ENCODE results near the gene ZNF808. TPM values are rescaled to one million over a fixed set of nuclear protein-coding genes. Genes with fewer than 3 reads are reported as not detected.
A peak's percentile ranks its signal among the peaks of the same experiment; 100 is the strongest.
"Not testable (repeated sequence)": the region's sequence is repeated elsewhere in the genome, so short reads cannot be mapped to it uniquely, and the experiment has no call there.

Gene ZNF808
- 2.9 TPM for polyA plus RNA-seq (2013, experiment 1 of 2)
- 2.9 TPM for polyA plus RNA-seq (2013, experiment 2 of 2)

- peaks cover 9% of the 10 kb centered on the region for H3K4me1 ChIP-seq (ENCODE audit: control insufficient read depth, insufficient read depth, low read depth, low read length)
- no peaks in the 10 kb centered on the region for H3K27me3 ChIP-seq (ENCODE audit: control insufficient read depth in 1 of 2, insufficient read depth in 1 of 2, low read length in 2 of 2)
- H3K27ac ChIP-seq (ENCODE audit: low read length, poor library complexity, severe bottlenecking): peak within 1 kb of the TSS; percentile 44
- peak within 1 kb of the TSS; percentile 50 for H4K8ac ChIP-seq (ENCODE audit: low read length)
- H4K91ac ChIP-seq (ENCODE audit: low read length): peak within 1 kb of the TSS; percentile 54
- H2AK5ac ChIP-seq (ENCODE audit: low read length, severe bottlenecking): no peak within 1 kb of the TSS
- H3K18ac ChIP-seq (ENCODE audit: low read depth in 1 of 2, low read length in 2 of 2): peak within 1 kb of the TSS; percentile 1 to 54
- H3K9ac ChIP-seq (ENCODE audit: low read length): peak within 1 kb of the TSS; percentile 100
- H3K4ac ChIP-seq (ENCODE audit: low read depth in 1 of 2, low read length in 2 of 2): peak within 1 kb of the TSS in 1 of 2 experiments; percentile 37
- no peaks in the 10 kb centered on the region for H3K9me3 ChIP-seq (ENCODE audit: control insufficient read depth, low read length)
- H3K36me3 ChIP-seq (ENCODE audit: control insufficient read depth in 1 of 2, insufficient read depth in 2 of 2, low read depth in 1 of 2, low read length in 2 of 2): peaks cover 0 to 8% of the 10 kb centered on the region in 2 experiments
- no peak within 1 kb of the TSS for H2BK5ac ChIP-seq (ENCODE audit: low read depth, low read length, poor library complexity, severe bottlenecking)
- peak within 1 kb of the TSS in 1 of 2 experiments; percentile 63 for H2BK12ac ChIP-seq (ENCODE audit: low read length in 2 of 2)
- peak within 1 kb of the TSS; percentile 60 to 97 for H3K4me3 ChIP-seq (ENCODE audit: insufficient read depth in 1 of 2, low read depth in 1 of 2, low read length in 2 of 2)
- H3K23ac ChIP-seq (ENCODE audit: low read length in 2 of 2): peak within 1 kb of the TSS in 1 of 2 experiments; percentile 46
- peaks cover 15% of the 10 kb centered on the region for H3K79me1 ChIP-seq (replicated peaks; ENCODE audit: low read length, poor library complexity, severe bottlenecking)
- H3K4me2 ChIP-seq (ENCODE audit: low read length, poor library complexity, severe bottlenecking): peak within 1 kb of the TSS; percentile 82
- 1% methylated on average over 47 of the region's 54 CpGs for WGBS
- H2BK120ac ChIP-seq (ENCODE audit: low read depth, low read length): no peak within 1 kb of the TSS
- H2AFZ ChIP-seq (ENCODE audit: low read depth, low read length): peak within 1 kb of the TSS; percentile 92
- H3K14ac ChIP-seq (ENCODE audit: low read length in 2 of 2): peak within 1 kb of the TSS in 1 of 2 experiments; percentile 76
- peak; percentile 90 for DNase-seq
- H2BK15ac ChIP-seq (ENCODE audit: low read depth, poor library complexity, severe bottlenecking): no peak within 1 kb of the TSS
Observed at GRCh38 chr19:52527134-52527955, at the start of gene ZNF808. Gene ZNF808, plus strand, starts transcription at chr19:52527668. Its CDS starts 15,617 bp downstream, at chr19:52543285.

DNA sequence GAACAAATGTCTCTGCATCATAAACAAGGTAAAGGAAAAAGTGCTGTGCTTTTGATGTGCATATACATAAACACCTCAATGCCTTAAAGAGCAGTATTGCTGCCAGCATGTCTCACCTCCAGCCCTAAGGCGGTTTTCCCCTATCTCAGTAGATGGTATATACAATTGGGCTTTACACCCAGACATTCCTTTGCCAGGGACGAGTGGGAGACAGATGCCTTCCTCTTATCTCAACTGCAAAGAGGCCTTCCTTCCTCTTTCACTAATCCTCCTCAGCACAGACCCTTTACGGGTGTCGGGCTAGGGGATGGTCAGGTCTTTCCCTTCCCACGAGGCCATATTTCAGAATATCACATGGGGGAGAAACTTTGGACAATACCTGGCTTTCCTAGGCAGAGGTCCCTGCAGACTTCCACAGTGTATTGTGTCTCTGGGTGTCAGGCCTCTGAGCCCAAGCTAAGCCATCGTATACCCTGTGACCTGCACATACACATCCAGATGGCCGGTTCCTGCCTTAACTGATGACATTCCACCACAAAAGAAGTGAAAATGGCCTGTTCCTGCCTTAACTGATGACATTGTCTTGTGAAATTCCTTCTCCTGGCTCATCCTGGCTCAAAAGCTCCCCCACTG is 43.2 kb upstream of the ZNF808 start:
- WGBS: 24% methylated on average over 6 of the region's 7 CpGs
- H2BK15ac ChIP-seq (ENCODE audit: low read depth, poor library complexity, severe bottlenecking); H3K27ac ChIP-seq (ENCODE audit: low read length, poor library complexity, severe bottlenecking); H3K4ac ChIP-seq (ENCODE audit: low read depth in 1 of 2, low read length in 2 of 2); H3K4me2 ChIP-seq (ENCODE audit: low read length, poor library complexity, severe bottlenecking); H3K23ac ChIP-seq (ENCODE audit: low read length in 2 of 2); H3K79me1 ChIP-seq (replicated peaks; ENCODE audit: low read length, poor library complexity, severe bottlenecking); H2BK120ac ChIP-seq (ENCODE audit: low read depth, low read length); H2BK5ac ChIP-seq (ENCODE audit: low read depth, low read length, poor library complexity, severe bottlenecking); H2AFZ ChIP-seq (ENCODE audit: low read depth, low read length); H3K36me3 ChIP-seq (ENCODE audit: control insufficient read depth in 1 of 2, insufficient read depth in 2 of 2, low read depth in 1 of 2, low read length in 2 of 2); H3K27me3 ChIP-seq (ENCODE audit: control insufficient read depth in 1 of 2, insufficient read depth in 1 of 2, low read length in 2 of 2); H3K9ac ChIP-seq (ENCODE audit: low read length); H3K4me3 ChIP-seq (ENCODE audit: insufficient read depth in 1 of 2, low read depth in 1 of 2, low read length in 2 of 2); H3K14ac ChIP-seq (ENCODE audit: low read length in 2 of 2); H4K91ac ChIP-seq (ENCODE audit: low read length); H2AK5ac ChIP-seq (ENCODE audit: low read length, severe bottlenecking); H3K4me1 ChIP-seq (ENCODE audit: control insufficient read depth, insufficient read depth, low read depth, low read length); DNase-seq; H2BK12ac ChIP-seq (ENCODE audit: low read length in 2 of 2); H4K8ac ChIP-seq (ENCODE audit: low read length); H3K18ac ChIP-seq (ENCODE audit: low read depth in 1 of 2, low read length in 2 of 2): not testable (repeated sequence)
- H3K9me3 ChIP-seq (ENCODE audit: control insufficient read depth, low read length): peaks cover 63% of the 10 kb centered on the region

DNA sequence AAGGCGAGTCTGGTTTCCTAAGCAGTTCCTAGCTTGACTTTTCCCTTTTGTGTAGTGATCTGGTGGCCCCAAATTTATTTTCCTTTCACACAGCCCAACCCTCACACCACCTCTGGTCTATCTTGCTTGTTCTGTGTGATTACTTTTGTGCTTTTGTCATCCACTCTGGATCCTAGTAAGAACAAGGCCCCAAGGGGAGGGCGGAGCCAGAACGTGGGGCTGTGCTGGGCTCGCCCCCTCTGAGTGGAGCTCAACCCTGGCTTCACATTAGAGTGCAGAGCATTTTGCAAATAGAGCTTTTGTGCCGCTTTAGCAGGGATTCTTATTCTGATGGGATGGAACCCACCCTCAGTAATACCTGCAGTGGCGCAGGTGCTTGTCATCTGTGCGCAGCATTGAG is 42.4 kb upstream of the ZNF808 start:
- H3K18ac ChIP-seq (ENCODE audit: low read depth in 1 of 2, low read length in 2 of 2); H2BK5ac ChIP-seq (ENCODE audit: low read depth, low read length, poor library complexity, severe bottlenecking); H2AK5ac ChIP-seq (ENCODE audit: low read length, severe bottlenecking); H3K4ac ChIP-seq (ENCODE audit: low read depth in 1 of 2, low read length in 2 of 2); H4K91ac ChIP-seq (ENCODE audit: low read length); H3K27me3 ChIP-seq (ENCODE audit: control insufficient read depth in 1 of 2, insufficient read depth in 1 of 2, low read length in 2 of 2); H3K9ac ChIP-seq (ENCODE audit: low read length); H3K4me1 ChIP-seq (ENCODE audit: control insufficient read depth, insufficient read depth, low read depth, low read length); H2AFZ ChIP-seq (ENCODE audit: low read depth, low read length); H2BK15ac ChIP-seq (ENCODE audit: low read depth, poor library complexity, severe bottlenecking); H2BK12ac ChIP-seq (ENCODE audit: low read length in 2 of 2); H3K4me2 ChIP-seq (ENCODE audit: low read length, poor library complexity, severe bottlenecking); H3K27ac ChIP-seq (ENCODE audit: low read length, poor library complexity, severe bottlenecking); H2BK120ac ChIP-seq (ENCODE audit: low read depth, low read length); H3K14ac ChIP-seq (ENCODE audit: low read length in 2 of 2); H3K36me3 ChIP-seq (ENCODE audit: control insufficient read depth in 1 of 2, insufficient read depth in 2 of 2, low read depth in 1 of 2, low read length in 2 of 2); DNase-seq; H3K4me3 ChIP-seq (ENCODE audit: insufficient read depth in 1 of 2, low read depth in 1 of 2, low read length in 2 of 2); H3K79me1 ChIP-seq (replicated peaks; ENCODE audit: low read length, poor library complexity, severe bottlenecking); H4K8ac ChIP-seq (ENCODE audit: low read length); H3K23ac ChIP-seq (ENCODE audit: low read length in 2 of 2): not testable (repeated sequence)
- H3K9me3 ChIP-seq (ENCODE audit: control insufficient read depth, low read length): peaks cover 59% of the 10 kb centered on the region
- WGBS: 29% methylated on average over 6 of the region's 7 CpGs

DNA sequence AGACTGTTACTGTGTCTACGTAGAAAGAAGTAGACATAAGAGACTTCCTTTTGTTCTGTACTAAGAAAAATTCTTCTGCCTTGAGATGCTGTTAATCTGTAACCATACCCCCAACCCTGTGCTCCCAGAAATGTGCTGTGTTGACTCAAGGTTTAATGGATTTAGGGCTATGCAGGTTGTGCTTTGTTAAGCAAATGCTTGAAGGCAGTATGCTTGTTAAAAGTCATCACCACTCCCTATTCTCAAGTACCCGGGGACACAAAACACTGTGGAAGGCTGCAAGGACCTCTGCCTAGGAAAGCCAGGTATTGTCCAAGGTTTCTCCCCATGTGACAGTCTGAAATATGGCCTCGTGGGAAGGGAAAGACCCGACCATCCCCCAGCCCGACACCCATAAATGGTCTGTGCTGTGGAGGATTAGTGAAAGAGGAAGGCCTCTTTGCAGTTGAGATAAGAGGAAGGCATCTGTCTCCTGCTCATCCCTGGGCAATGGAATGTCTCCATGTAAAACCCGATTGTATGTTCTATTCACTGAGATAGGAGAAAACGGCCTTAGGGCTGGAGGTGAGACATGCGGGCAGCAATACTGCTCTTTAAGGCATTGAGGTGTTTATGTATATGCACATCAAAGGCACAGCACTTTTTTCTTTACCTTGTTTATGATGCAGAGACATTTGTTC is 41.8 kb upstream of the ZNF808 start:
- 20% methylated on average over 5 of the region's 8 CpGs for WGBS

More for the DNA sequence above, 41.8 kb upstream of the ZNF808 start:
- not testable (repeated sequence) for H3K9ac ChIP-seq (ENCODE audit: low read length); H3K36me3 ChIP-seq (ENCODE audit: control insufficient read depth in 1 of 2, insufficient read depth in 2 of 2, low read depth in 1 of 2, low read length in 2 of 2); H2AFZ ChIP-seq (ENCODE audit: low read depth, low read length); H3K4me3 ChIP-seq (ENCODE audit: insufficient read depth in 1 of 2, low read depth in 1 of 2, low read length in 2 of 2); H4K8ac ChIP-seq (ENCODE audit: low read length); H3K4me1 ChIP-seq (ENCODE audit: control insufficient read depth, insufficient read depth, low read depth, low read length); H3K4ac ChIP-seq (ENCODE audit: low read depth in 1 of 2, low read length in 2 of 2); DNase-seq; H3K79me1 ChIP-seq (replicated peaks; ENCODE audit: low read length, poor library complexity, severe bottlenecking); H3K27me3 ChIP-seq (ENCODE audit: control insufficient read depth in 1 of 2, insufficient read depth in 1 of 2, low read length in 2 of 2); H4K91ac ChIP-seq (ENCODE audit: low read length); H3K18ac ChIP-seq (ENCODE audit: low read depth in 1 of 2, low read length in 2 of 2); H2BK120ac ChIP-seq (ENCODE audit: low read depth, low read length); H2AK5ac ChIP-seq (ENCODE audit: low read length, severe bottlenecking); H3K4me2 ChIP-seq (ENCODE audit: low read length, poor library complexity, severe bottlenecking); H3K27ac ChIP-seq (ENCODE audit: low read length, poor library complexity, severe bottlenecking); H3K14ac ChIP-seq (ENCODE audit: low read length in 2 of 2); H2BK5ac ChIP-seq (ENCODE audit: low read depth, low read length, poor library complexity, severe bottlenecking); H2BK15ac ChIP-seq (ENCODE audit: low read depth, poor library complexity, severe bottlenecking); H3K23ac ChIP-seq (ENCODE audit: low read length in 2 of 2); H2BK12ac ChIP-seq (ENCODE audit: low read length in 2 of 2)
- H3K9me3 ChIP-seq (ENCODE audit: control insufficient read depth, low read length): peaks cover 58% of the 10 kb centered on the region
